ENCODE measurements around the gene FICD.

- no peak for TF ChIP-seq SUZ12 (IDR thresholded peaks at IDR 0.05; ENCODE audit: extremely low read depth, insufficient read depth, insufficient read length)
- no peak for TF ChIP-seq ZNF274 (IDR thresholded peaks at IDR 0.05; ENCODE audit: low read depth, low read length)
Observed at GRCh38 chr12:108526482-108527165, 11.5 kb downstream of the FICD start.
